DMS153 treated with DMSO at 0.1 percent for 48 hours (cell line): ENCODE results near the gene CARM1.
A peak's percentile ranks its signal among the peaks of the same experiment; 100 is the strongest.
"Not testable (repeated sequence)": the region's sequence is repeated elsewhere in the genome, so short reads cannot be mapped to it uniquely, and the experiment has no call there.

Experiments used
- DNase-seq: peaks from one replicate; lab custom pipeline; 2025; ENCODE audit not compliant: unreplicated experiment; lab: John Stamatoyannopoulos, UW

CARM1 gene

GRCh38 chr19:10927730-10928562 lies 56.6 kb downstream of the CARM1 start:
- DNase-seq: no peak

GRCh38 chr19:10928563-10929401 lies 57.4 kb downstream of the CARM1 start, which contains the start of the genes TIMM29 and YIPF2:
Gene TIMM29, plus strand, starts transcription at chr19:10928811. Its CDS starts 12 bp downstream, at chr19:10928823.
Gene YIPF2, minus strand, starts transcription at chr19:10928639. Its CDS starts 229 bp downstream, at chr19:10928410.
- DNase-seq: peak; percentile 96

GRCh38 chr19:10929402-10929794 lies 58.0 kb downstream of the CARM1 start:
- DNase-seq: no peak

- DNase-seq: no peak
Measured at GRCh38 chr19:10935371-10936059, 64.2 kb downstream of the CARM1 start.

GRCh38 chr19:10936661-10937084 lies 65.3 kb downstream of the CARM1 start:
- DNase-seq: peak; percentile 79

GRCh38 chr19:10941649-10942048 lies 70.3 kb downstream of the CARM1 start:
- DNase-seq: not testable (repeated sequence)

- DNase-seq: not testable (repeated sequence)
Measured at GRCh38 chr19:10943412-10943811, 72.1 kb downstream of the CARM1 start.

GRCh38 chr19:10945264-10945663 lies 73.9 kb downstream of the CARM1 start:
- DNase-seq: no peak

- DNase-seq: no peak
Measured at GRCh38 chr19:10946958-10947657, 75.8 kb downstream of the CARM1 start.

GRCh38 chr19:10952809-10953208 lies 81.5 kb downstream of the CARM1 start:
- peak; percentile 13 for DNase-seq

GRCh38 chr19:10959277-10959968 lies 88.1 kb downstream of the CARM1 start:
- not testable (repeated sequence) for DNase-seq

- peak; percentile 91 for DNase-seq
Measured at GRCh38 chr19:10960314-10961072, 89.1 kb downstream of the CARM1 start, which contains the start of gene SMARCA4. Gene SMARCA4, plus strand, starts transcription at chr19:10961030. Its CDS starts 23,122 bp downstream, at chr19:10984152.

GRCh38 chr19:10961073-10961860 lies 89.9 kb downstream of the CARM1 start:
- DNase-seq: no peak

GRCh38 chr19:10962863-10963262 lies 91.5 kb downstream of the CARM1 start:
- no peak for DNase-seq

- no peak for DNase-seq
Measured at GRCh38 chr19:10963865-10964264, 92.5 kb downstream of the CARM1 start.

- no peak for DNase-seq
Measured at GRCh38 chr19:10964903-10965302, 93.5 kb downstream of the CARM1 start.

- DNase-seq: no peak
Measured at GRCh38 chr19:10965398-10965797, 94.0 kb downstream of the CARM1 start.

- no peak for DNase-seq
Measured at GRCh38 chr19:10966809-10967208, 95.5 kb downstream of the CARM1 start.
